KOPT-K1 (cell line): ENCODE measurements around the gene SERPINA1.
"Not testable (repeated sequence)": the region's sequence is repeated elsewhere in the genome, so short reads cannot be mapped to it uniquely, and the experiment has no call there.

Experiments
- H3K27ac ChIP-seq: fragments of 200-600 bp; sonication (generic); 2 replicates; pipeline ENCODE4 v1.5.1; 2016; ENCODE audit warnings: antibody characterized with exemption, mild to moderate bottlenecking, low read depth, low read length; ENCODE audit not compliant: poor library complexity, severe bottlenecking
- H3K36me3 ChIP-seq: fragments of 200-600 bp; sonication (generic); 2 replicates; pipeline ENCODE4 v1.5.1; 2017; ENCODE audit warnings: antibody characterized with exemption, mild to moderate bottlenecking, low read length, moderate library complexity; ENCODE audit not compliant: insufficient read depth
- H3K9me3 ChIP-seq: fragments of 200-600 bp; sonication (generic); 2 replicates; pipeline ENCODE4 v1.5.1; 2017; ENCODE audit warnings: antibody characterized with exemption, low read length, mild to moderate bottlenecking; ENCODE audit not compliant: insufficient read depth, poor library complexity, severe bottlenecking

Gene SERPINA1

DNA sequence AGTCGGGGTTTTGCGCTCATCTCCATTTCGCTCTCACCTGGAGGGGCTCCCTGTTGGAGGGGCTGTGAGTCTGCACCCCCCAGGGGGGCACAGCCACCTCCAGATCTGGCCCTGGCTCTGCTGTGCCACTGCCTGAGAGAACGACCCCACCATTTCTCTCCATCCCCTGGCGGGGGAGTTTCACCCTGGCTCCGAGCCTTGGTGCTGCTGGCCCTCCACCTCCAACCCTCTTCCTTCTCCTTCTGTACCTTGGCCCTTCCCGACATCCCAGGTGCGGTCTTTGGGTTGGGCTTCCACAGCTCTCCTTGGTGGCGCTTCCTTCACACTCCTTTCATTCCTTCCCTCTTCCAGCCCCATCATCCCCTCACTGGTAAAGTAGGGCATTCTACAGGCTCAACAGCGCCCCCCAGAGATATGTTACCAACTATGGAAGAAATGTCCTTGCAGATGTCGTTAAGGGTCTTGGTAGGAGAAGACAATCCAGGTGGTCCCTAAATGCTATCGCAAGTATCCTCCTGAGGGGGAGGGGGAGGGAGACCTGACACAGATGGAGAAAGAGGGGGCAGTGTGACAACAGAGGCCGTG, 16.3 kb downstream of the SERPINA1 start:
- Histone ChIP-seq H3K27ac (no peak overlapping the region), H3K9me3 (no peaks in the 10 kb centered on the region), H3K36me3 (no peaks in the 10 kb centered on the region)

DNA sequence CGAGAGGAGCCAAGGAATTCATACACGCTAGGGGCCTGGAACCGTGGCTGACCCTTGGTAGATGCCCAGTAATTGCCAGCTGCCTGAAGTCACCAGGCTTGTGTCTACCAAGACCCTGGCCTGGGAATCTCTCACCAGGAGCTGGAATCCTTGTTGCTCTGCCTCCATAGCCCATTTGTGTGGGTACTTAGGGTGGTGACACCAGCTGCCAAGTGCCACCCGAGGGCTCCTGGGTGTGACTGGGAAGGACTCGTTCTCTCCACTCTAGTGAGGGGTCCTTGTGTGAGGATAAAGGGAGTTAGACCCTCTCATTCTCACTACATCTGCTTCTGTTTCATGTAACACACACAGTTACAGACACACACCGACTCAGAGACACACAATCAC, 17.9 kb downstream of the SERPINA1 start:
- Histone ChIP-seq H3K27ac (no peak overlapping the region), H3K9me3 (no peaks in the 10 kb centered on the region), H3K36me3 (no peaks in the 10 kb centered on the region)

DNA sequence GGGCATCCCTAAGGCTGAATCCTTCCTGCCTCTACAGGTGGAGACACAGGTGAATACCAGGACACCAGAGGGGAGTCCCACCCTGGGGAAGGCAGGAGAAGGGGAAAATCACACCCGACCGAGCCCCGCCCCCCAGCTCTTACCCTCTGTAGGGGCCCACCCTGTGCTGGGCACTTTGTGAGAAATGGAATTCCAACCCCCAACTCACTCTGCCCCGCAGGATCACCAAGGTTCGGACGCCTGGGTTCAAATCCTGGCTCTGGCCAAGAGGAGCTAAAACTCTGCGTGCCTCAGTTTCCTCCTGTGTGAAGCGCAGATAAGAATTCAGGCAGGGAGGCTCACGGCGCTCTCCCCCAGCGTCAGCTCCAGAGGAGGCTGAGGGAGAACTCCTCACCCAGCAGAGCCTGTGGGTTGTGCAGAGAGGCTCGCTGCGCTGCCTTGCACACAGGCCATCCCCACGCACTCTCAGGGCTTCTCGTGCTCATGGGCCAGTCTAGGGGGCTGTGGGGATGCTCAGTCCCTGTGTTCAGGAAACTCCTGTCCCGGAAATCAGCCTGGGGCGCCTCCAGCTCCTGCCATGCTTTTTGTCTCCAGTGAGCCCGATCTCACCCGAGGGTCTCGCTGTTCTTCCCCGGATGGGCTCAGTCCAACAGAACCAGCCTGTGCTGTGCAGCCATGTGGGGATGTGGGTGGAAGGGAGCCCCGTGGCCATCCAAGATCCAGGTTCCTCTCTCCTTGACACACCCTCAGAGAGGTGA, 18.5 kb downstream of the SERPINA1 start:
- not testable (repeated sequence) for H3K36me3 ChIP-seq, H3K27ac ChIP-seq, H3K9me3 ChIP-seq

DNA sequence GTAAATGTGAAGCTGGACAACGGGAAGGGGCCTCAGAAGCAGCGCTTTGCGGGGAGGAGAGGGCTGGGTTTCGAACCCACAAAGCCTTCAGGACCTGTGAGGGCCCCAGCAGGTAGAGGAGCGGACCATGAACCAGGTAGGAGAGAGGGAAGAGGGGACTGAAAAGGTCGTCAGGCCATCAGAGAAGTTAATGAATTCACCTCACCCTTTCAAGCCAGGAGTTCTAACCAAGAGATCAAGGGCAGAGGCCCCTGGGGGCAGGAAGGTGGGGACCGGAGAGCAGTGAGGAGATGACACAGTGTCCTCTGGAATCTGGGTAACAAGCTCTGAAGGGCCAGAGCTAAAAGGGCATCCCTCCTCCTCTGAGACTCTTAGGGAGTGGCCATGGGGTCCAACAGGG, 19.4 kb downstream of the SERPINA1 start:
- Histone ChIP-seq H3K27ac (no peak overlapping the region), H3K36me3 (no peaks in the 10 kb centered on the region), H3K9me3 (no peaks in the 10 kb centered on the region)

DNA sequence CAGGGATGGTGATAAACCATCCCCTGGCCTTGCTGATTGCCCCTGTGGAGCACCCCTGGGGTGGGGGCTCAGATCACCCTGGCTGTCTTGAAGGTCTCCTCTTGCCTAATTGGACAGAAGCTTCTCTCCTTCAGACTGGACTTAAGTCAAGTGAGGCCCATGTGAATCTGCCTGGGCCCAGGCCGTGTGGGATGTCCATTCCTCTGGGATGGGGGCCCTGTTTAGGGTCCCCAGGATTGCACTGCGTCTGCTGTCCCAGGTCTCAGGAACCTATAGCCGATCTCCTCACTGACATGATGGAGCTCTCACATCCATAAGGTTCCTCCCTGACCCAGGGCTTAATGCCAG, 20.2 kb downstream of the SERPINA1 start:
- Histone ChIP-seq H3K27ac (no peak overlapping the region), H3K36me3 (no peaks in the 10 kb centered on the region), H3K9me3 (no peaks in the 10 kb centered on the region)

DNA sequence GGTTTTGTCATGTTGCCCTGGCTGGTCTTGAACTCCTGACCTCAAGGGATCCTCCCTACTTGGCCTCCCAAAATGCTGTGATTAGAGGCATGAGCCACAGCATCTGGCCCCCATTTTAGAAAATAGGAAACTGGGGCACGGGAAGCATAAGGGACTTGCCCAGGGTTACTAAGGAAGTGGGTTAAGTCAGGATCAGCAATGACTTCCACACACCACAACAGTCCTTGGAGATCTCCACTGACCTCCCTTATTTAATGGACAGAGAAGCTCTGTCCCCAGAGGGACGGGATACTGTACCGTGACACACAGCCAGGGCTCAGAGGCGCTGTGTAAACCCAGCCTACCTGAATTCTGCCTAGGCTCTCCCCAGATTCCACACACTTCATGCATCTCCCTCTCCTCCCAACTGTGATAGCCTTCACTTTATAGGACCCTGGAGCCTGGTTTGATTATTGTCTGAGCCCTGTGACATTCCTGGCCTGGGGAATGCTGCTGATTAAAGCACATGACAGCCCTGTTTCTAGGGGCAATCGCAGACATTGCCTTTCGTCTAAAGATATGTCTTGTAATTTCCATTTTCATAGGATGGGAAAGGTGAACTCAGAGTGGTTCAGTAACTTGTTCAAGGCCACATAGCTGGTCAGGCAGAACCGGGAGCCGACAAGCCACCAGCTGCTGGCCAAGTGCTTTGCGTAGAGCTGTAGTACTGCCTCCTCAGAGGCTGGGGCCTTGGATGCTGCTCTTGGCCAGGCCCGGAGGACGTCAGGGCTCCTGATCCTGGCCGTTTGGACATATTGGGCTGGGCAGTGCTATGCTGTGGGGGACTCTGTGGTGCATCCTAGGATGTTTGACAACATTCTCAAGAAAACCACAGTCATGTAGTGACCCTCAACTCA, 20.8 kb downstream of the SERPINA1 start:
- Histone ChIP-seq H3K27ac (no peak overlapping the region), H3K36me3 (no peaks in the 10 kb centered on the region), H3K9me3 (no peaks in the 10 kb centered on the region)

DNA sequence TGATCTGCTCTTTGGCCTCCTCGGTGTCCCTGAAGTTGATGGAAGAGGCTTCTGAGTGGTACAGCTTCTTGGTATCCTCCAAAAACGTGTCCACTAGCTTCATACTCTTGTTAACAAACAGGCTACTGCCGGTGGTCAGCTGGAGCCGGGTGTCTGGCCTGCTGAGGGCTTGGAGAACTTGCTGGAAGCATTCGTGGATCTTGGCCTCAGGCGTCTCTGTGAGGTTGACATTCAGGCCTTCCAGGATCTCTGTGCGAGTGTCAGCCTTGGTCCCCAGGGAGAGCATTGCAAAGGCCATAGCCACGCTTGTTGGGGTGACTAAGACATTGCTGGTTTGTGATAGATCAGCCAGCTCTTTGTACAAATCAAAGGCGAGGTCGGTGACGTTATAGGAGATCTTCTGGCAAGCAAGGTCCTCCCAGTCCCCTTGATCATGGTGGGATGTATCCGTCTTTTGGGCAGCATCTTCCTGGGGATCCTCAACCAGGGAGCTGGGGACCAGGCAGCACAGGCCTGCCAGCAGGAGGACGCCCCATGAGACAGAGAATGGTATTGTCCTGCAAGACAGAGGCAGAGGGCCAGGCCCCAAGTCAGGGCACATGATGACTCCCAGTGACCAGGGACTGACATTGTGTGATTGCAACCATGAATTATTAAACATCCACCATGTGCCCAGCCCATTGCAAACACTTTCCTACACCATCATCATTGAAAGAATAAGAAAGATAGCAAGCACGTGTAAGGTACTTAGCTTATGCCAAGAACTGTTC, 22.1 kb downstream of the SERPINA1 start, which contains the start of gene SERPINA2:
Gene SERPINA2 (minus strand): TSS at position 553 of the 770 bp plus-strand sequence.
- H3K9me3 ChIP-seq = no peaks in the 10 kb centered on the region
- H3K27ac ChIP-seq = no peak within 1 kb of the TSS
- no peaks in the 10 kb centered on the region for H3K36me3 ChIP-seq

DNA sequence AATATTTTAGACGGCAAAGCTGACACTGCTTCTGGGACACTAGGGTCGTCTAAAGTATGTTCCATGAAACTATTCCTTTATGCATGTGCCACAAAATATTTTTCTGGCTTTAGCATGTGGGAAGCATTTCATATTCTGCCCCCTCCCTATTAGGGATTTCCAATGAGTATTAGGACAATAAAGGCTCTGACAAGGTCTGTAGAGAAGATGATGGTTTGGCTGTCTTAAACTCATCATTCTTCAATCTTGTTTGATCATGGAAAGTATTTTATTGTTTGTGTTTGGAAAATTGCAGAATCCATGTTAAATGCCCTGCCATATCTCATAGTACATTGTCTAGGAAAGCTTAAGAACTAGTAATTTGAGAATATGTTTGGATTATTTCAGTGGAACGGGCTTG, 22.8 kb downstream of the SERPINA1 start:
- H3K36me3 ChIP-seq = no peaks in the 10 kb centered on the region
- H3K27ac ChIP-seq = no peak overlapping the region
- H3K9me3 ChIP-seq = no peaks in the 10 kb centered on the region

DNA sequence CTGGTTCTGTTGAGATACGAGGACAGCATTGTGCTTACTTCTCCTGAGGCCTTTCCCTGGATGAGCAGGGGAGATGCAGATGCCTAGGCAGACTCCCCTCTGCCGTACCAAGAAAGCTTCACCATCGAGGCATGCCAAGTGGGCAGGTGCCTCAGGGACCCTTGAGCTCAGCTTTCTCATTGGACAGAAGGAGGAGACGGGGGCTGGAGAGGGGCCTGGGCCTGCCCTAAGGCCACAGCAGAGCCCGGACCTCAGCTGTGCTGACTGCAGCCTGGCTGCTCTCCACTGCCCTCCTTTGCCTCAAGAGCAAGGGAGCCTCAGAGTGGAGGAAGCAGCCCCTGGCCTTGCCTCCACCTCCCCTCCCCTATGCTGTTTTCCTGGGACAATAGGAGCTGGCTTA, 23.4 kb downstream of the SERPINA1 start:
- H3K36me3 ChIP-seq = no peaks in the 10 kb centered on the region
- H3K27ac ChIP-seq = no peak overlapping the region
- no peaks in the 10 kb centered on the region for H3K9me3 ChIP-seq

DNA sequence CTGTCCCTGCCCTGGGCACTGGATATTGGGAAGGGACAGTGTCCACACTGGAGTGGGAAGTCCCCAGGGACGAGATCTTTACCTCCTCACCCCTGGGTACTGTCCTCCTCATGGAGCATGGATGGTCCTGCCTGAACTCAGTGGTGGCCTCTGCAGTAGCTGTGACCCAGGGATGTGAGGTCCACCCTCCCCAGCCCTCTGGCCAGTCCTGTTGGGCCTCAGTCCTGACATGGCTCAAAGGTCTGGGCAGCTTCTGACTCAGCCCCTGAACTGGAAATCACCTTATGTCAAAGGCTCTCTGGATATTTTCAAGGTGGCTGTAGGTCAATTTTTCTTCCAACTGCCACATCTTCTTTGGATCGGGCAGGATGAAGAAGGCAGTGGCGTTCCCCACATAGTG, 24.4 kb downstream of the SERPINA1 start:
- H3K27ac ChIP-seq = no peak overlapping the region
- no peaks in the 10 kb centered on the region for H3K9me3 ChIP-seq
- H3K36me3 ChIP-seq = no peaks in the 10 kb centered on the region

DNA sequence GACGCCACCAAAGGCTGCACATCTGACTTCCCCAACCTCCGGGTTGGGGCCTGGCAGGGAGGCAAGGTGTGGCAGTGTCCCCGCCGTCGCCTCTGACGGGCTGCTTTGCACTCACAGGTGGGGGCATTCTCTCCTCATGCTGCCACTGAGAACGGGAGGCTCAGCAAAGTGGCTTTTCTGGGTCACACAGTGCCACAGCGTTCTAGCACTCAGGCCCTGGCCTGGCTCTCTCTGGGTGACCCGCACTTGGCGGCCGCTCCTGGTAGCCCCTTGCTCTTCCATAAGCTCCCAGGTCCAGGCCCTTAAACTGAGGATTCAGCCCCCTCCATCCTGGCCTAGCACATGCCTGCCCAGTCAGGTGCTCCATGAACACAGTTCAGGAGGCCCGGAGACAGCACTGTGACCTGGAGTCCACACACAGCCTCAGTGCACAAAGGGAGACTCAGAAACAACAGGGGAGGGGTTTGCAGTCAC, 25.2 kb downstream of the SERPINA1 start:
- Histone ChIP-seq H3K9me3 (no peaks in the 10 kb centered on the region), H3K27ac (no peak overlapping the region), H3K36me3 (no peaks in the 10 kb centered on the region)

DNA sequence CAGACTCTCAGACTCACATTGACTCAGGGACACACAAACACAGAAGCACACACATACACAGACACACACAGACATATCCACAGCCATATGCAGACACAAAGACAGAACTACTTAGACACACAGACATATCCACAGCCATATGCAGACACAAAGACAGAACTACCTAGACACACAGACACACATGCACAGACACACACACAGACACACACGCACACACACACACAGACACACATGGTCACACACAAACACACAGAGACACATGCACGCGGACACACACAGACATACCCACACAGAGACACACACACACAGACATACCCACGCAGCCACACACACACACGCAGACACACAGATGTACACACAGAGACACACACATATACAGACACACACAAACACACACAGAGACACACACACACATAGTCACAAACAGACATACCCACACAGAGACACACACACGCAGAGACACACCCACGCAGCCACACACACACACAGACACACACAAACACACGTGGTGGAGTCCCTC, 25.7 kb downstream of the SERPINA1 start:
- Histone ChIP-seq H3K9me3 (no peaks in the 10 kb centered on the region), H3K27ac (no peak overlapping the region), H3K36me3 (no peaks in the 10 kb centered on the region)

DNA sequence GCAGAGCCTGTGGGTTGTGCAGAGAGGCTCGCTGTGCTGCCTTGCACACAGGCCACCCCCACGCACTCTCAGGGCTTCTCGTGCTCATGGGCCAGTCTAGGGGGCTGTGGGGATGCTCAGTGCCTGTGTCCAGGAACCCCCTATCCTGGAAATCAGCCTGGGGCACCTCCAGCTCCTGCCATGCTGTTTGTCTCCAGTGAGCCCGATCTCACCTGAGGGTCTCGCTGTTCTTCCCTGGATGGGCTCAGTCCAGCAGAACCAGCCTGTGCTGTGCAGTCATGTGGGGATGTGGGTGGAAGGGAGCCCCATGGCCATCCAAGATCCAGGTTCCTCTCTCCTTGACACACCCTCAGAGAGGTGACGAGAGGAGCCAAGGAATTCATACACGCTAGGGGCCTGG, 26.7 kb downstream of the SERPINA1 start:
- Histone ChIP-seq H3K36me3 (no peaks in the 10 kb centered on the region), H3K27ac (no peak overlapping the region), H3K9me3 (no peaks in the 10 kb centered on the region)

DNA sequence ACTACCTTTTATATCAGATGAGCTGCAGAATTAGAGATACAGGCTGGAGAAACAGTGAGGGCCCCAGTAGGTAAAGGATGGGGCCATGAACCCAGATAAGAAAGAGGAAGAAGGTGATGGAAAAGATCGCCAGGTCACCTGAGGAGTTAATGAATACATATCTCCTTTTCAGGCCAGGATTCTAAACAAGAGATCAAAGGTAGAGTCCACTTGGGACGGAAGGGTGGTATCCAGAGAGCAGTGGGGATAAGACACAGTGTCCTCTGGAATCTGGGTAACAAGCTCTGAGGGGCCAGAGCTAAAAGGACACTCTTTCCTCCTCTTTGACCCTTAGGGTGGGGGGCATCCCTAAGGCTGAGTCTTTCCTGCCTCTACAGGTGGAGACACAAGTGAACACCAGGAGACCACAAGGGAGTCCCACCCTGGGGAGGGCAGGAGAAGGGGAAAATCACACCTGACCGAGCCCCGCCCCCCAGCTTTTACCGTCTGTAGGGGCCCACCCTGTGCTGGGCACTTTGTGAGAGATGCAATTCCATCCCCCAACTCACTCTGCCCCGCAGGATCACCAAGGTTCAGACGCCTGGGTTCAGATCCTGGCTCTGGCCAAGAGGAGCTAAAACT, 27.3 kb downstream of the SERPINA1 start:
- H3K9me3 ChIP-seq = no peaks in the 10 kb centered on the region
- H3K27ac ChIP-seq = no peak overlapping the region
- H3K36me3 ChIP-seq = no peaks in the 10 kb centered on the region
